AG09319 (cell line): ENCODE results near the gene UQCRFS1.
"Not testable (repeated sequence)": the region's sequence is repeated elsewhere in the genome, so short reads cannot be mapped to it uniquely, and the experiment has no call there.

ENCODE experiments used
- DNase-seq: peaks from one replicate; pipeline ENCODE4 v3.0.0-alpha.2; 2010; ENCODE audit warnings: low read depth; ENCODE audit errors: extremely low read depth
- TF ChIP-seq, protein P1 (sequence below): IDR thresholded peaks from 2 replicates; pipeline ENCODE4 v1.5.1; 2011; ENCODE audit warnings: low read depth, mild to moderate bottlenecking, inconsistent platforms, low read length, moderate library complexity

Gene UQCRFS1

GRCh38 chr19:29214411-29214810, 1.5 kb upstream of the UQCRFS1 start:
- TF ChIP-seq, protein P1, sequence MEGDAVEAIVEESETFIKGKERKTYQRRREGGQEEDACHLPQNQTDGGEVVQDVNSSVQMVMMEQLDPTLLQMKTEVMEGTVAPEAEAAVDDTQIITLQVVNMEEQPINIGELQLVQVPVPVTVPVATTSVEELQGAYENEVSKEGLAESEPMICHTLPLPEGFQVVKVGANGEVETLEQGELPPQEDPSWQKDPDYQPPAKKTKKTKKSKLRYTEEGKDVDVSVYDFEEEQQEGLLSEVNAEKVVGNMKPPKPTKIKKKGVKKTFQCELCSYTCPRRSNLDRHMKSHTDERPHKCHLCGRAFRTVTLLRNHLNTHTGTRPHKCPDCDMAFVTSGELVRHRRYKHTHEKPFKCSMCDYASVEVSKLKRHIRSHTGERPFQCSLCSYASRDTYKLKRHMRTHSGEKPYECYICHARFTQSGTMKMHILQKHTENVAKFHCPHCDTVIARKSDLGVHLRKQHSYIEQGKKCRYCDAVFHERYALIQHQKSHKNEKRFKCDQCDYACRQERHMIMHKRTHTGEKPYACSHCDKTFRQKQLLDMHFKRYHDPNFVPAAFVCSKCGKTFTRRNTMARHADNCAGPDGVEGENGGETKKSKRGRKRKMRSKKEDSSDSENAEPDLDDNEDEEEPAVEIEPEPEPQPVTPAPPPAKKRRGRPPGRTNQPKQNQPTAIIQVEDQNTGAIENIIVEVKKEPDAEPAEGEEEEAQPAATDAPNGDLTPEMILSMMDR: no peak
- DNase-seq: no peak

- TF ChIP-seq, protein P1: no peak
- DNase-seq: no peak
These were observed 649 bp downstream of the UQCRFS1 start for GRCh38 chr19:29212356-29212647.

DNA sequence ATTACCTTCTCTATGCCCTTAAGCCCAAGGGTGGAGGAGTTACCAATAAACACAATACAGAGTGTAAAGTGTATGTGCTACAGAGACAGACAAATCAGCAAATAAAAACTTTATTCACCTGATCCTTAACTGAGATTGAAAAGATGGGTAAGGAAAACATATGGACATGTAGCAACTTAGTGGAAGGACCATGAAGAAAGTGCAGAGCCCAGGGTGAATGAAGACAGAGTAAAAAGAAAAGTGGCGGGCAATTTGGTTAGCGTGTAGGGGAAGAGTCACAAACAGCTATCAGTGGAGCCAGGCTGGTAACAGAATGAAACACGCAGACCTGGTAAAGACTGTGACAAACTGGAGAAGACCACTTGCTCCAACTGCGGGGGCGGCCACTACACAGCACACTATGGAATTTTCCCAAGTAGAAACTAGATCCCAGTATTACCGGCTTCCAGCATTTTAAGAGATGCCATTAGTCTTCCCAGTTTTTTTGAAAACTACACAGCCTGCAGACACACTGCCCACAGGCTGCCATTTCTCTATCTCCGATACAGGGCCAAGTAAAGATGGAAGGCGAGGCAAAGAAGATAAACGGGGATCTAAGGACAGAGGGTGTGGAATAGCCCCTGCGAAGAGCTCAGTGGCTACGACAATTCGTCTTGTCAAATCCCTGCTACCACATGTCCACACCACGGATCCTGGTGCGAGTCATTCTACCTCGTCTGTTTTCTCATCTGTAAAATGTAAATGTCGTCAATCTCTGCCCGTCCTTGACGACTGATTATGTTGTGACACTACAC, 1.2 kb downstream of the UQCRFS1 start:
- DNase-seq: no peak
- TF ChIP-seq, protein P1: no peak

DNA sequence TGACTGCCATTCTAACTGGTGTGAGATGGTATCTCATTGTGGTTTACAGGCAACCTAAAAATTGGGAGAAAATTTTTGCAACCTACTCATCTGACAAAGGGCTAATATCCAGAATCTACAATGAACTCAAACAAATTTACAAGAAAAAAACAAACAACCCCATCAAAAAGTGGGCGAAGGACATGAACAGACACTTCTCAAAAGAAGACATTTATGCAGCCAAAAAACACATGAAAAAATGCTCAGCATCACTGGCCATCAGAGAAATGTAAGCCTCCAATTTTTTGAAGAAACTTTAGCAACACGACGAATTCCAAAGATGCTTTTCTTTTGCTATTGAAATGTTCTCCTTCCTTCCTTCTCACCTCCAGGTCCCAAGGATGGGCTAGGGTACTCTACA, 1.9 kb downstream of the UQCRFS1 start:
- DNase-seq: not testable (repeated sequence)

DNA sequence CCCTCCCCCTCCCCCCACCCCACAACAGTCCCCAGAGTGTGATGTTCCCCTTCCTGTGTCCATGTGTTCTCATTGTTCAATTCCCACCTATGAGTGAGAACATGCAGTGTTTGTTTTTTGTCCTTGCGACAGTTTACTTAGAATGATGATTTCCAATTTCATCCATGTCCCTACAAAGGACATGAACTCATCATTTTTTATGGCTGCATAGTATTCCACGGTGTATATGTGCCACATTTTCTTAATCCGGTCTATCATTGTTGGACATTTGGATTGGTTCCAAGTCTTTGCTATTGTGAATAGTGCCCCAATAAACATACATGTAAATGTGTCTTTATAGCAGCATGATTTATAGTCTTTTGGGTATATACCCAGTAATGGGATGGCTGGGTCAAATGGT, 2.4 kb downstream of the UQCRFS1 start:
- not testable (repeated sequence) for DNase-seq

DNA sequence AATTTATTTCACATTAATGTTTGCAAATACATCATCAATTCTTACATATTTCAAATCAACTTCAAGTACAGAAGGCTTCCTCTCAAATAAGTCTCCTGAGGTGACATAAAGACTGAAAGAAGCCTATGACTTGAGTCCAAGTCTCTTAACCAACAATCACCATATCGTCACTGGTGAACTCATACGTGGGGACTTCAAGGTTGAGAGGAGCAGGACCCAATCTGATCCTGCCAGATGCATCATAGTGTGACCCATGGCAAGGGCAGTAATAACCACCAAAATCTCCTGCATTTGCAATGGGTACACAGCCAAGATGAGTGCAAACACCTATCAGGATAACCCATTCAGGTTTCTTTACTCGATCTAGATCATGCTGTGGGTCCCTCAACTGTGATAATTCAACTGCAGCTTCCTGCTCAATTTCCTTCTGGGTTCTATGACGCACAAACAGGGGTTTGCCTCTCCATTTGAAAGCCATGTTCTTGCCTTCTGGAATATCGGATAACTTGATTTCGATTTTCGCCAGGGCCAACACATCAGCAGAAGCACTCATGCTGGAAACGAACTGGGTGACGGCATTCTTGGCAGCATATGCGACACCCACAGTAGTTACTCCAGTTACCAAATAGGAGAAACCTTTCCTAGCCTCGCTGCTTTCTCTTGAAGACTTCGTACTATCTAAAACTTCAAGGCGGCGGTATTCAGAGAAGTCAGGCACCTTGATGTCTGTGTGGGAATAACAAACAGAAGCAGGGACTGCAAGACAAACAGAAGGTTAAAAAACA, 5.4 kb downstream of the UQCRFS1 start:
- not testable (repeated sequence) for DNase-seq

DNA sequence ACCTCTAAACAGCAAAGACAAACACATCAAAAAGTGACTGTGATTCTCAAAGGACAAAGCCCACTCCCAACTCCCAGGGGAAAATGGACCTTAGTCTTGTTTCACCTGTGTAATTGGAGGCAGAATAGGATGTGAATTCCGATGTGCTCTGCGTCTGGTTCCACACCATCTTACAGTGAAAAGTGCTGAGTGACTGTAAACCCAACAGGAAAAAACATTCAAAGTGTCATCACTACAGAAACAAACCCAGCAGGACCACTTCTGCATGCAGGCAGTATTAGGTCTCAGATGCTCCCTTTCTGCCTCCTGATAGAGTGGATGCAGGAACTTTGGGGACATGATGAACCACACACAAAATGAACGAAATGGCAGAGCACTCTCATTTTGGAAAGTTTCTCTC, 6.5 kb downstream of the UQCRFS1 start:
- no peak for DNase-seq
- TF ChIP-seq, protein P1: no peak

DNA sequence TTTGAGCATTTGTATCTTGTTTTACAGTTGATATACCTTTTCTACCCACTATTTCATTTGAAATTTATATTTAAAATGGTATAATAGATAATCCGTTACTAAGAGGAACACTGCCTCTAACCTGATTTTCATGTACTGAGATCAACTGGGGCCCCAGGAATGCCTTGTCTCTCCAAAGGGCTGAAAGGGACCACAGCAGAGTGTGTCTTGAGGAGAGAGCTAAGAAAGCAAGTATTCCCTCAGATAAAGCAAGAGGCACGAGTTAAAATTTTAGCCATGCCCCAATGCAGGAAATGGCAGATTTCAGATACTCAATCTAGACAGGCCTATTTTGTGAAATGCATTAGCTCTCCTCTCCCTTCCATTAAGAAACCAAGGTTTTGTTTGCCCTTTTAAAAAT, 10.7 kb downstream of the UQCRFS1 start:
- TF ChIP-seq, protein P1: no peak
- DNase-seq: no peak

DNA sequence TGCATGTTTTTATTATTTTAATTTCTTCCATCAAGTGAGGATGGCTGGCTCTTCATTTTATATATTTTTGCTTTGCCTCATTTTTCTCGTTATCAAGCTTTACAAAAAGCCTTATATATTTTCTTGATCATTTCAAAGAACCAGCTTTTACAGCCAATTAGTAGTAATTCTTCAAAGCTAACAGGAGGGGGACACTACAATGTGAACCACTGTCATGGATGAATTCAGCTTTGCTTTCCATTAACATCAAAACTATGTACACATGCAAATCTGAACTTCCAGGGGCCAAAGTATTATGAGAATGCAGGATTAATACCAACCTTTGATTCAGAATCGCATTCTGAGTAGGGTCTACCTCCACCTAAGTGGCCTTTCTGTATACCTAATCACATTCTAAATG, 11.1 kb downstream of the UQCRFS1 start:
- no peak for DNase-seq

More for the DNA sequence above, 11.1 kb downstream of the UQCRFS1 start:
- TF ChIP-seq, protein P1: no peak
